Esophagus muscularis mucosa (tissue), 4 donors: ENCODE results near the gene SOBP.

Source experiments
- CTCF ChIP-seq, 3 experiments: fragments of 200-600 bp in 2 of 3; fragments of 450-650 bp in 1 of 3; sonication (generic) in 2 of 3; IDR thresholded peaks; one replicate each; pipeline ENCODE4 v1.5.1; 2017 to 2019; ENCODE audit warnings: antibody characterized with exemption in 3 of 3, mild to moderate bottlenecking in 2 of 3, moderate library complexity in 1 of 3
- EP300 ChIP-seq: sonication (generic); formaldehyde crosslinking; IDR thresholded peaks from one replicate; pipeline ENCODE4 v1.6.1; 2017; ENCODE audit warnings: antibody characterized with exemption
- POLR2A ChIP-seq: fragments of 450-650 bp; IDR thresholded peaks from one replicate; pipeline ENCODE4 v1.6.1; 2017; ENCODE audit warnings: antibody characterized with exemption, moderate library complexity, mild to moderate bottlenecking, low read depth
- POLR2AphosphoS5 ChIP-seq, 2 donors: sonication (generic); formaldehyde crosslinking; IDR thresholded peaks; one replicate each; pipeline ENCODE4 v1.6.1; 2017; ENCODE audit warnings: antibody characterized with exemption in 2 of 2

GRCh38 chr6:107706516-107707115 lies 216.7 kb downstream of the SOBP start:
- TF ChIP-seq POLR2A (no peak), CTCF (IDR thresholded peaks at IDR 0.05) (no peak), POLR2AphosphoS5 (IDR thresholded peaks at IDR 0.05) (no peak), EP300 (no peak)
